SU-DHL-6 (cell line): ENCODE results near the gene TPMT.

Experiments used
- CTCF ChIP-seq: fragments of 200-600 bp; sonication (generic); IDR thresholded peaks from one replicate; pipeline ENCODE4 v1.5.1; 2017; ENCODE audit warnings: antibody characterized with exemption, mild to moderate bottlenecking, low read length, moderate library complexity; ENCODE audit not compliant: insufficient read depth, poor library complexity, severe bottlenecking
- EZH2phosphoT487 ChIP-seq: fragments of 200-600 bp; sonication (generic), shearing (Covaris generic); conservative IDR thresholded peaks from 2 replicates; pipeline ENCODE4 v1.6.1; 2018; ENCODE audit warnings: mild to moderate bottlenecking, antibody characterized with exemption, low read length, moderate library complexity, mixed read lengths

GRCh38 chr6:18155864-18156421 lies 1.1 kb upstream of the TPMT start:
- TF ChIP-seq CTCF (peak; percentile 35), EZH2phosphoT487 (no peak)
